ELR (cell line): Measurements from ENCODE around the gene MCRS1.

ENCODE experiments used
- DNase-seq: peaks from one replicate; pipeline ENCODE4 v3.0.0-alpha.2; 2015; ENCODE audit warnings: low read depth

Gene MCRS1

DNA sequence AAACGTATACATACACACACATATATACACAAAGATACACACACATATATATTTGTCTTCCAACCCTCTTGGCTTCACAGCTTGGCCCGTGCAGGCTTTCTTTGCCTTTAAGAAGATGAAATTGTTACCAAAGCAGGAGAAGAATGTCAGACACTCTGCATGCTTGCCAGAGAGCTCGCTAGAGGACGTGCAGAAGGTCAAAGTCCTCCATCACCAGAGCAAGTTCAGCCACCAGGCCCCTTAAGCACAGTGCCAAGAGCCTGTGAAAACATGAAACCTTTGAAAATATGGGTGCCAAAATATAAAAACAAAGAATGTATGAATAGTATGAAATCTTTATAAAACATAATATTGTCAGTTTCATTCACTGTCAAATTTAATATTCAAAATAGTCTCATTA, 14.9 kb upstream of the MCRS1 start:
- DNase-seq = no peak

DNA sequence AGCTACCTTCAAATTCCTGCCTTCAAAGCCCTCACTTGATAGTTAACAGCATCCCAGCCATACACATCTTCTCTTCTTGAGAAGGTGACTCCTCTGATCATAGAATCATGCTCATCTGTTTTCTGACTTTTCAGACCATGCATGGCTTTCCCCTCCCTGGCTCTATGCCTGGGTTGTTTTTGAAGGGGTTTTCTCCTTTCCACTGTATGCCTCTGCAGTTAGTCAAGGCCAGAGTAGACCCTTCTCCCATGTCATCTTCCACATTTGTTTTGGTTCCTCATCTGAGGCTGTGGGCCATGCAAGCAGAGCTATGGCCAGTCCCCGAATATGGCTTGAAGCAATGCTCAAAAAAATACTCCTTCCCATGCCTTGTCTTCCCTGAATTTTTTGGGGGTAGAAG, 14.3 kb upstream of the MCRS1 start:
- DNase-seq = no peak

DNA sequence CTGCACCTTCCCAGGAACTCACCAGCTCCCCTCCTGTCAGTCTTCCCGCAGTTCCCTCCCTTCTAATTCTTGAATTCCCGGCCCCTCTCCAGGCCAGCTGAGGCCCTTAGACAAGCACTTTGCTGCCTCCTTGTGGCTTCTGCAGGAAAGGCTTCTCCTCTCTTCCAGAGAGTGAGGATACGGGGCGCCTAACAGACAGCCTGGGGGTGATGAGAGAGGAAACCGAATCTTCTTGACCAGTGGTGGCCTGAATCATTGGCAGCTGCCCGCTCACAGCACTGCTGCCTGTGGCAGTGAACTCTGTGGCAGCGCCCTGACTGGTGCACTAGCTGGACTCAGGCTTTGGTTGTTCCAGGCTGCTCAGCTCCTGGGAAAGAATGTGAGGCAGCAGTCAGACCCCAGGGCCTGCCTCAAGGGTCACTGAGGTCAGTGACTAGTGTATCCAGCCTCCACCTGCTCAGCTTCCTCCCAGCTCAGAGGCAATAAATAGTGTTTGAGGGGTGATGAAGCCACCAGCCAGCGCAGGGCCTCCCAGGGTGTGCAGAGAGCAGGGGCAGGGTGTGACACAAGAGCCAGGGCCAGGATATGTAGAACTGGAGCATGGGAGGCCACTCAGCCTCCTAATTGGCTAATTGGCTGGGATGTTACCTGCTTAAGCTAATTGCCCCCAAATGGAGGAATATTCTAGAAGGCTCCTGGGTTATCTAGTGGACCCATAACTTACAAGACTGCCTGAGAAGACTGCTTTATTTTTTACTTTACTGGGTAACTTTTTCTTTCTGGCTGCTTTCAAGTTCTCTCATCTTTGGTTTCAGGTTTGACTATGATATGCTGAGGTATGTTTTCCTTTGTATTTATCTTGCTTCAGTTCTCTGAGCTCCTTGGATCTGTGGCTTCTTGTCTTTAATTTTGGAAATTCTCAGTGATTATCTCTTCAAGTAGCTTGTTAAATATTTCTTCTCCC, 12.9 kb upstream of the MCRS1 start:
- peak; percentile 95 for DNase-seq

DNA sequence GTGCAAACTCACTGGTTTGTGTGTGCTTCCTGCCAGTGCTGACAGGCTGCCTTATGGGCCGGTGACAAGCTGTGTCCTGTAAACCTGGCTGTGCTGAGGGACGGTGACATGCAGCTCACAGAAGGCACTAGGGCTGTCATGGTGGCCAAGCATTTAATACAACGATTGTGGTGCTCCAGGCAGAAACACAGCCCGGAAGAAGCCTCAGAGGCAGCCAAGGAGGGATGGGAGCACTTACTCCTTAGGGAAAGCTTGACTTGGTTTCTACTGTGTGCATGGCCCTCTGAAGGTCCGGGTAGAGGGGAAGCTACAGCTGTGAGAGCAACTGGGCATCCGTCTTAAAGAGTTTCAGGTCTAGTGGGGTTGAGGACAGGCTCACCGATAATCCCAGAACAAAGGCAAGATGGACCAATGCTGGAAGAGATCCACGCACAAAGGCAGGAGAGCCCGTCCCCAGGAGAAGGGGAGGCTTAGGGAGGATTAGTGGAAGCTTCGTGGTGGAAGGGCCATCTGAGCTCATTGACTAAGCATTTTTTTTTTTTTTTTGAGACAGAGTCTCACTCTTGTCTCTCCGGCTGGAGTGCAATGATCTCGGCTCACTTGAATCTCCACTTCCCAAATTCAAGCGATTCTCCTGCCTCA, 10.7 kb upstream of the MCRS1 start:
- no peak for DNase-seq

DNA sequence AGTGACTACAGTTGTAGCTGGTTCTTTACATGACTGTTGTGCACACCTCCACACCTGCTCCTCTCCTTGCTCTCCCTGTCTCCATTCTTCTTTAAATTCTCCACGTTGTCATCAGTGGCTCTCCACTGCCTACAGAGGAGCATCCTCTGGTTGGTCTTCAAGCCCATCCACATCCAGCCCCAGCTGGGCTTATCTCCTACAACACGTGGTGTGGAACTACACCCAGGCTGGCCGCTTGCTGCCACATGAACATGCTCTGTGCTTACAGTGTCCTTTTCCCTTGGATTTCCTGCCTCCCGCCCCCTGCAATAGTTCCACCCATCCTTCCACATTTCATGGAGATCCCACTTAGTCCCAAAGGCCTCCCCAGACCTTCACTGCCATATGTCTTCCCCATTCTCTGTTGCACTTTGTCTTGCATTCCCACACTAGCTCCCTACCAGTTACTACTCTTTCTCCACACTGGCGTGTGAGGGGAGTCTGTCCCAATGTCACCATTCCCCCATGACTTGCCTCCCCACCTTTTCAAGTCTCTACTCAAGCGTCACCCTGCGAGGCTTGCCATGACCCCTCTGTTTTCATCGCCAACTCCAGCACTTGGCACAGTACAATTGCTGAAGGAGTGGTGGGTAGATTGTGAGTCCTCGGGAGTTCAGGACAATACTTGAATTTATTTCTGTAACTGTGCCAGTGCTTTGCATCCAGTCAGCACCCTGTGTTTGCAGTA, 9.8 kb upstream of the MCRS1 start:
- no peak for DNase-seq

DNA sequence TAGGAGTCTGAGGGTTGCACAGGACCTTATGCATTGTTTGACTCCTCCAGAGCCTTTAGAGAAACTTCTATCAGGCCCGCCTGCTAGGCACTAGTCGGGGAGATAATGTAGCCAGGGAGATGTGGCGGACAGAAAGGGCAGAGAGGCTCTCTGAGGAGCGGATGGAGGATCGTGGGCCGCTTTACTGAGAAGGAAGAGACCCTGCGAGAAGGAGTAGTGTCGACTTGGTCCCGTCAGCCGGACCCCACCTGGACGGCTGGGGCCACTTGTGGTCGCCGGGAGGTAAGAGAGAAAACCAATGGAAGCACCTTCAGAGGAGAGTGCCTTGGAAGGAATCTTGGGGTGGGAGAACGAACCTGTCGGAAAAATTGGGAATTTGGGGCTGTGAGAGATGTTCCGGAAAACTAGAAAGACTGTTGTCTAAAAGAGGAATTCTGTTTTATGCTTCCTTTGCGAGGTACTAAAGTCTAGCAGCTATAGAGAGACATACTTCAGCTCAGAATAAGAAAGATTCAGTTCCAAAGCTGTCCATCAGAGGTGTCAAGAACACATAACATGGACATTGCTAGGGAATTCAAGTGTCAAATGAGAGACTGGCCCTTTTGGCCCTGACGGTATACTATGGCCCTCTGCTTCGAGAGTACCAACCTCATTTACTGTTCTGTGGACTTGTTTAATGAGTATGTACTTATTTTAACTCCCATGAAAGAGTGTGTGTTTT, 660 bp upstream of the MCRS1 start:
- DNase-seq = peak; percentile 41

DNA sequence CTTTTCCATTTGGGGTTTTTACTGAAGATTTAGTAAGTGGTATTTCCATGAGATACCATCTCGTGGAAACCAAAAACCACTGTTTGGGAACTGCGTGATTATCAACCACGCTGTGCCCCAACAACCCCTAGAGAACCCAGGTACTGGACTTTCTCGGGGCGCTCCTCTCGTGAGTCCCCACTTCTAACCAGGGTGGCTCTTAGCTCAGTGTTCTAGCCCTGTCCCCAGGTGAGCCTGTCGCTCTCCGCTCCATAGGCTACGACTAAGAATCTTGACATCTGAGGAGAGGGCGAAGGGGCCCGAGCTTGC, 686 bp downstream of the MCRS1 start:
- no peak for DNase-seq

DNA sequence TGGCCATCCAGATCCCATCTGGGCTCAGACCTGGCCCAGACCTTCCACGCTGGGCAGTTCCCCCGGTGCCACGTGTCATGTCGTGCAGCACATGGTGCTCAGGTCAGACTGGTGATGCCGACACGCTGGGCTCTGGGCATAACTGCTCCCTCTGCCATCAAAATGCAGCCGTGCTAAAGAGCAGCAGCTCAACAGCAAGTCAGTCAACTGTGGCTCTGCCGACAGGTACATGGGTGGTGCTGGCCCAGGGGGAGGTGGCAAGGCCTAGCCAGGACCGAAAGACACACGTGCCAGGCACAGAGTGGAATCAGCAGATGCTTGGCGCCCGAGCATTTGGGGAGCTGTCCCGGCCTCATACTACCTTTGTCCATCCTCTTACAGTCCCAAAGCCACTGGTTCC, 1.6 kb downstream of the MCRS1 start:
- no peak for DNase-seq

DNA sequence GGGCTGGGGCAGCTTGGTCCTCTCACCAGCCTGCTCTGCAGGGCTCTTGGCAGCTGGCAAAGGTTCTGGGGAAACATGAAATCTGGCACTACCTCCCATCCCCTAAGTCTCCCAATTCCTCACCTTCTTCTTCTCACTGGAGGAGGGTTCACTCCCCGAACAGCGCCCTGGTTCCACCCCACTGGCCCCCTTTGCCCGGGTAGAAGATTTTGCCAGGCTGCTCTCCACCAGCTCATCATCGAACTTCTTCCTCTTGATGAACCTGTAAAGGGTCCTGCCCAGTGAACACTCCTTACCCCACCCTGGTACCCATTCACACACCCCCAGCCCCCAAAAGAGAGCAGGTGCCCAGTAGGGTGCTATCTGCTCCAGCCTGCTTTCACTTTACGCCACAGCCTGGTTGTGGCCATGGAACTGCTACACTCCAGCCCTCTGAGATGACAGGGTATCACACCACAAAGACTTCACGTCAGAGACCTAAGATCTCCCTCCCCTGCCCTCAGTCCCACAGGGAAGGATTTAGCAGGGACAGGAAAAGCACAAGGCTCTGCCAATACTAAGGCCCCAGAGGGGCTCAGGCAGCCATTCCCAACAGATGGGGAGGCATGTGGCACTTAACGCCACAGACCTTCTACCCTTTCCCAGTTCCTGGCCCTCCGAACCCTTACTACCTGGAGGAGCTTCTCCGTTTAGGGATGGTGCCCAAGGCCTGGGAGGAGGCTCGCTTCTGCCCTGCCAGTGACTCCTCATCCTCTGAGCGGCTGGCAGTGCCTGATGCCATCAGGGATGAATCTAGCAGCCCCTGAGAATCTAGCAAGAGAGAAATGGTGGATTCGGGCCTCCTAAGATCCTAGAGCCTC, 2.3 kb downstream of the MCRS1 start:
- DNase-seq = no peak

DNA sequence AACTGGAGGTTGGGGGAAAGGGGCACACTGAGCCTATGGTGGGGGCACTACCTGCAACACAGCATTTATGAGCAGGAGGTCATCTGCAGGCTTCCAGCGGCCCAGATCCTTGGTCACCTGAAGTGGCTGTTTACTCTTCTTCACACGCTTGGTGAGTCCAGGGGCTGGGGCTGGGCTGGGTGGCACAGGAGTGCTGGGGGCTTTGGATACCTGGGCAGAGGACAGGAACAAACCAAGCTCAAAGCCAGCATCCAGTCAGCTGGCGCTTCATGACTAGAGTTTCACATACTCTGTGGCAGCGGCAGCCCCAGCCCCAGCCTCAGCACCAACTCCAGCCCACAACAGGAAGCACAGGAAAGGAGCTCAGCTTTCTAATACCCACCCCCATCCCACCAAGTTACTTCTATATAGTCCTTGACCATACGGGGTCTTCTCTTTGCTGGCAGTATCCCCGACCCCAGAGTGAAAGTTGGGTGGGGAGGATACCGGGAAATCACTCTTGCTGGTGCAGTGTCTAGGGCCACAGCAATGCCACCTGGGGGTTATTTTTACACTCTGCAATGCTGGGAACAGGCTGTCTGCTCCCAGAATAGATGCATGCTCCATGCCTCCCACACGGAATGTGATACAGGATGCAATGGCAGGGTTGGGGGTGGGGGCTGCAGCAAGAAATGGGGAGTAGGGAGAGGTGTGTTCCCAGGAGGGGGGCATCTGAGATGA, 3.1 kb downstream of the MCRS1 start:
- DNase-seq = no peak

DNA sequence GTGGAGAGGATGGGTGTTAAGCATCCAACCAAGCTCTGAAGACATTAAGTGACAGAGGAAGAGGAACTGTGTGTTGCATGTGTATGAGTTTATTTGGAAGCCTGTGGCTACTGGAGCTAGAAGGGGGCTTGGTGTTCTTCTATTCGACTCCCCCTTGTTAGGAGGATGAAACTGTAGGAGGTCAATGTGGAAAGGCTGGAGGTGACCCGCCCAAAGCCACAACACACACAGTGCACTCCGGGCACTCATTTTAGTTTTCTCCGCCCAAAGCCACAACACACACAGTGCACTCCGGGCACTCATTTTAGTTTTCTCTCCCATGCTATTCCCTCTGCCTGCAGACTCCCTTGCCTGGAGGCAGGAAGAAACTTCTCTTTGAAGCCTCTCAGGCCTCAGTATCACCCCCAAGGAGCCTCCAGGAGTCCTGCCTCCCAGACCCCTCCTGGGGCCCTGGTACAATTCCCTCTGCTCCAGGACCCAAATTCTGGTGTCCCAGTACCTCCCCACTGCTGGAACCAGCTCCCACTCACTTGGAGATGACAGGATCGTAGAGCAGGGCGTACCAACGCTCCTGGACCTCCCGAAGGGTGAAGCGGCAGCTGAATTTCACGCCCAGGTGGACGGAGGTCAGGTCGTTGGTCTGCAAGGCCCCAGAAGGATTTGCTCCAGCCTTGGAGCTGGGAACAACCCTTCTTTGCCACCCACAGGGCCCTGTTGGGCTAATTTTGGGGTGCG, 3.8 kb downstream of the MCRS1 start:
- DNase-seq = no peak

DNA sequence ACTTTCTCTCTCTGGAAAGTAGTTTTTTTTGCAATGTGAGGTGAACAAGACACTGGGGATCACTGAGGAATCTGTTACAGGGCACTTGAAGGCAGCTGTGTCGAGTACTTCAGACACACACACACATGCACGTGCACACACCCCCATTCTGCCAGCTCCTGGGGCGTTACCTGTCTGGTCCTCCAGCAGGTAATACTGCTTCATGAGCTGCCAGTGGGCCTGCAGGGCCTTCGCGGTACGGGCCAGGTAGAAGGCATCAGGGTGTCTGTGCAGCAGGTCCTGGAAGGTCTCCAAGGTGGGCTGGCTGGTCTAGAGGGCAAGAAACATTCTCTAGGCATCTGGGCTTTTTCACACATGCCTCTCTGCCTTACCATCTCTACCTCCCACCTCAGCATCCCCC, 5.1 kb downstream of the MCRS1 start:
- no peak for DNase-seq

DNA sequence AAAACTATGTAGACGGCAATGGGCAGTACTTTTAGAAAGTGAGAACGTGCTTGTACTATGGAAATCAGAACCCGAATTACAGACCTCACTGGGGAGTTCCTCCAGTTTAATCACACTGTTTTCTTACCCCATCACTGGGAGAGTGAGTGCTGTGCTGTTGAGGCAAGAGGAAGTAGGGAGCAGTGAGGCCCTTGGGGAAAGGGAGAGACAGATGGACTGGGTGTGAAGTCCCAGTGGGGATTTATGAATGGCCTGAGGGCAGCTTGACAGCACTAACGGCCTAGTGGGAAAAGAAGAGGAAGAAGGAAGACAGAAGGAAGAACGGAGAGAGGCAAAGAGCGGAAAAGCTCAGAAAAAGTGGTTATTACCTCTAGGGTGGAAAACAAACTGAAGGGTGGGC, 5.7 kb downstream of the MCRS1 start:
- DNase-seq = no peak

DNA sequence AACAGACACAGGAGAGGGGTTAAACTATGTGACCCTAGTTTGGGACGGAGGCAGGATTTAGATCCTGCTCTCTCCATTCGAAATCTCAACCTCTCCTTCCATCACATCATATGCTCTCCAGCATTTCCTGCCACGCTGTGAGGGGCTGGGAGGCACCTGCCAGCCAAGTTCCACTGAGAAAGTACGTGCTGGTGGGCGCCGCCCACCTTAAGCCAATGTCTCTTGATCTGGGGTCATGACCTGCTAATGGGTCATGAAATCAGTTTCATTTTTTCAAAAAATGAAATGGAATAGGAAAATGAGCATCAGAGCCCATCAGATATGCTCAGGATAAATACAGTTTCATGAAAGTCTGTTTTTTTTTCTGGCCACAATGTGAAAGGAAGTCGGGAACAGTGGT, 7.2 kb downstream of the MCRS1 start:
- DNase-seq = no peak

DNA sequence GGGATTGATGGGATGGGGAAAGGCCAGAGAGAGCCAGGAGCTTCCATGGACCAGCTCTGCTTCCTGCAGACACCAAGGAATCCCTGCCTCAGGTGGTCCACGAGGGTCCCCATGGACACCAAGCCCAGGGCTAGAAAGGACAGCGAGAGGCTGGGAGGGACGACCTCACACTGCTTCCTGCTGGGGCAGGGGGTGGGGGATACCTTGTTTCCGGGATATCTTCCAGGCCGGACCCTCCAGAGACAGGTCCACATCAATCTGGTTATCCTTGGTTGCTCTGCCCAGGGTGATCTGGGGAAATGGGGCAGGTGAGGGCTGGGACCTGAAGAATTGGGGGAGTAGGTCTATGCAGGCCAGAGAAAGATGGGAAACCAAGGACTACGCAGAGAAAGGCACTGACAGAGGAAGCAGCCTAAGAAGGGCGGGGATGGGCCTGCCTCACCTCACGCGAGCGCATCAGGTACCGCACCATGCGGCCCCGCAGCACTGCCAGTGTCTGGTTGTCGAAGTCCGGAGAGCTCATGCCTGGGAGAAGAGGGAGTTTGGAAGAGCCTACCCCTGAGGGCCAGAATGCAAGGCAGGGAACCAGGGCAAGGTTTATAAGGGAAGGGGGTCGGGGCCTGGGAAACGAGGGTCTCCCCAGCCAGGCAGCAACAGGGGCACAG, 8.8 kb downstream of the MCRS1 start:
- no peak for DNase-seq

DNA sequence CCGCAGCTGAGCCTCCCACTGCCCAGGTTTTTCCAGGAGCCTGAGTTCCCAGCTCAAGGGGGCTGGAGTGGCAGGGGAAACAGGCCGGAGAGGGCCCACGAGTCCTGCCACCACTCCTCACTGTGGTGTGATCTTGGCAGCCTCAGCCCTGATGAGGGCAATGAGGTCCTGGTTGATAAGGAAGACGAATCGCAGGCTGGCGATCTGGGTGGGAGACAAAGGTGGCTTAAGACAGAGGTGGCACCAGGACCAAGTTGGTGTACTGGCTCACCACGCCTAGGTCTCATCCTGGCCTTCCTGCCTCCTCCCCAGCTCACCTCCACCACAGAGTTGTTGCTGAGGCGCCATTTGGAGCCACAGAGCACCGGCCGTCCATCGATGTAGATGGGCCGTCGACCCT, 9.4 kb downstream of the MCRS1 start:
- DNase-seq = no peak

DNA sequence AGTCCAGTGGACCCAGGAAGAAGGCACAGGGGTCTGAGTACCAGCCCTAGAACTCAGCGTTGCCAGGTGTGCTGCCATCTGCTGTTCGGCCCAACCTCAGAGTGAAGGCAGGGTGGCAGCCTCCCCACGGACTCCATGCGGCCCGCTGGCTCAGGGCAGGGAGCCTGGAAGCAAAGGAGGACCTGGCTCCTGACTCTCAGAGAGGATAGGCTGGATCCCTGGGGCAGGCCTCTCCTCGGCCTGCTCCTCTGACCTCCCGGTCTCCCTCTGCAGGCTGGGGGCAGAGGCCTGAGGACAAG, 10.1 kb downstream of the MCRS1 start:
- no peak for DNase-seq

DNA sequence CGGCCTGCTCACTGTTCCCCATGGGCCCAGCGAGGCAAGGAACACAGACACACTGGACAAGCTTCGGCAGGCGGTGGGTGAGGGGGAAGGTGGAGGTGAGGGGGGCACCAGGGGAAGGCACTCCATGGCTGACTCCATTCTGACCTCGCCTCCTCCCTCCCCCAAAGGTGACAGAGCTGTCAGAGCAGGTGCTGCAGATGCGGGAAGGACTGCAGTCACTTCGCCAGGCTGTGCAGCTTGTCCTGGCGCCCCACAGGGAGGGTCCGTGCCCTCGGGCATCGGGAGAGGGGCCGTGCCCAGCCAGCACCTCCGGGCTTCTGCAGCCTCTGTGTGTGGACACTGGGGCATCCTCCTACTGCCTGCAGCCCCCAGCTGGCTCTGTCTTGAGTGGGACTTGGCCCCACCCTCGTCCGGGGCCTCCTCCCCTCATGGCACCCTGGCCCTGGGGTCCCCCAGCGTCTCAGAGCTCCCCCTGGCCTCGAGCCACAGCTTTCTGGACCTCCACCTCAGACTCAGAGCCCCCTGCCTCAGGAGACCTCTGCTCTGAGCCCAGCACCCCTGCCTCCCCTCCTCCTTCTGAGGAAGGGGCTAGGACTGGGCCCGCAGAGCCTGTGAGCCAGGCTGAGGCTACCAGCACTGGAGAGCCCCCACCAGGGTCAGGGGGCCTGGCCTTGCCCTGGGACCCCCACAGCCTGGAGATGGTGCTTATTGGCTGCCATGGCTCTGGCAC, 10.6 kb downstream of the MCRS1 start:
- no peak for DNase-seq
